A172 (cell line): ENCODE results near the gene ZGPAT. TPM values are rescaled to one million over a fixed set of nuclear protein-coding genes. Genes with fewer than 3 reads are reported as not detected.

Experiments
- DNase-seq: peaks from one replicate; pipeline ENCODE4 v3.0.0-alpha.2; 2015; ENCODE audit warnings: low spot score
- total RNA-seq: library from RNA; depleted of rRNA; stranded (reverse); fragments of >200 nt; shearing (Covaris generic); gene quantifications from 2 replicates; pipeline ENCODE4 v1.2.3, GENCODE V29; 2014; rRNA removed

ZGPAT gene
- total RNA-seq, 1 experiment from 2014 or later = 29.8 TPM

DNA sequence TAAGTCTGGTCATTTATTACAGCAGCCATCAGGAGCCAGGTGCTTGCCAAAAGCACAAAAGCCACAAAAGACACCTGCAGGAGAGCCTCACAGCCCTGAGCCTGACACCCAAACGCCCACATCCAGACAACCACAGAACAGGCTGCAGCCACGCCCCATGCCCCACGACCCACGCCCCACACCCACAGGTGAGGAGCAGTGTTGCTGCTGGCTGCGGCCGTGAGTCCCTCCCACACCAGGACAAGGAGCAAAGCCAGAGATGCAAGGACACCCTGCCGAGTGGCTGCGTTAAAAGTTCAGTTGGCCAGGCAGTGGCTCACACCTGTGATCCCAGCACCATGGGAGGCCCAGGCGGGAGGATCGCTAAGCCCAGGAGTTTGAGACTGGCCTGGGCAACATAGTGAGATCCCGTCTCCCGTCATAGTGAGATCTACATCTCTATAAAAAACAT, 74.7 kb downstream of the ZGPAT start:
- DNase-seq = no peak

DNA sequence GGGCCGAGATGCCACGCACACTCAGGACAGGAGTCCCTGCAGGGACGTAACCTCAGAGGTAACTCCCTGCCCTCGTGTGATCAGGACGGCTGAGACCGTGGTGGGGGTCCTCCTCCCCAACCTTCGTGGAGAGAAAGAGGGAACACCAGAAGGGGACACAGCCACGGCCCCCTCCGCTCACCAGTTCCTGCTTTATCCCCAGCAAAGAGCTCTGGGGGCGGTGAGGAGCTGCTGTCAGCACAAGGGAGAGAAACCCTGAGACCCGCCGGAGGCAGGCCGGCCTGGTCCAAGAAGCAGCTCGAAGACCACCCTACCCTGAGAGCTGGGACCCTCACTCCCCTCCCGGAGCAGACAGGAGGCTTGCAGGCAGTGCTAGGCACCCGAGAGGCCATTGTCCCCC, 76.1 kb downstream of the ZGPAT start:
- no peak for DNase-seq

DNA sequence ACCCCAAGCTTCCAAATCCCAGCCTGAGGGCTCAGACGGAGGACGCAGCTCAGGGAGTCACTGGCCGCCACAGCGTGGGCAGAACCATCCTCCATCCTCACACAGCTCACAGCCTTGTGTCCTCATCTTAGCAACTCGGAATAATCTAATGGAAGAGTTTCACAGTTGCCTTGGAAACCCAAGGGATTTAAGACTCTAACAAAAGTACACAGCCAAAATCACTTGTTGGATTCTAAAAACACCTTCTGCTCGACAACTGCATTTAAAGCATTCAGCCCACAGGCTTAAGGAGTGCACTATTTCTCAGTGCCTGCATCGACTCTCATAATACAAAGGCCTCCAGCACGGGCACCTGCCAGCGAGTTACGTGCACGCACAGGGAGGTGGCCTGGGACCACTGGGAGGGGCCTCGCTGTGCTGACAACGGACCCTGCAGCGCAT, 77.9 kb downstream of the ZGPAT start:
- no peak for DNase-seq

Other genes starting within 250 kb of the ZGPAT start
- gene KCNQ2, start 235.4 kb upstream of the ZGPAT start, total RNA-seq = 0.31 and 0.36 TPM in 2 replicates
- 88.1 and 91.0 TPM in 2 replicates for gene EEF1A2, start 209.0 kb upstream of the ZGPAT start, total RNA-seq
- gene PPDPF, start 187.3 kb upstream of the ZGPAT start, total RNA-seq = 67.4 and 70.6 TPM in 2 replicates
- gene PTK6, start 170.7 kb upstream of the ZGPAT start, total RNA-seq = 2.0 and 2.4 TPM in 2 replicates
- not detected in 2 replicates for gene SRMS, start 160.3 kb upstream of the ZGPAT start, total RNA-seq
- 1.8 and 2.9 TPM in 2 replicates for gene FNDC11, start 153.9 kb upstream of the ZGPAT start, total RNA-seq
- 17.1 and 17.2 TPM in 2 replicates for gene HELZ2, start 133.8 kb upstream of the ZGPAT start, total RNA-seq
- 15.0 and 17.5 TPM in 2 replicates for gene GMEB2, start 80.9 kb upstream of the ZGPAT start, total RNA-seq
- 2.2 and 2.6 TPM in 2 replicates for gene STMN3, start 54.6 kb upstream of the ZGPAT start, total RNA-seq
- gene RTEL1, start 49.7 kb upstream of the ZGPAT start, total RNA-seq = 17.8 and 22.2 TPM in 2 replicates
- 2.4 and 3.4 TPM in 2 replicates for gene TNFRSF6B, start 11.4 kb upstream of the ZGPAT start, total RNA-seq
- gene ARFRP1, start 63 bp upstream of the ZGPAT start, total RNA-seq = 61.1 and 65.7 TPM in 2 replicates
- 53.8 and 59.0 TPM in 2 replicates for gene LIME1, start 28.6 kb downstream of the ZGPAT start, total RNA-seq
- gene SLC2A4RG, start 31.7 kb downstream of the ZGPAT start, total RNA-seq = 88.0 and 97.9 TPM in 2 replicates
- gene ZBTB46, start 123.2 kb downstream of the ZGPAT start, total RNA-seq = 6.8 and 10.3 TPM in 2 replicates
- gene ABHD16B, start 153.5 kb downstream of the ZGPAT start, total RNA-seq = not detected in 2 replicates
- 149 and 174 TPM in 2 replicates for gene TPD52L2, start 157.2 kb downstream of the ZGPAT start, total RNA-seq
- gene DNAJC5, start 187.1 kb downstream of the ZGPAT start, total RNA-seq = 48.1 and 50.2 TPM in 2 replicates
- 27.2 and 27.6 TPM in 2 replicates for gene UCKL1, start 248.4 kb downstream of the ZGPAT start, total RNA-seq